Stimulated activated naive CD8-positive, alpha-beta T cell treated with anti-CD3 and anti-CD28 coated beads, Interleukin-15, Interleukin-2, amounts not matched to agents 100 ng/mL and 50 ng/mL, for 24 hours (primary cell): ENCODE measurements around the gene R3HCC1L.
A peak's percentile ranks its signal among the peaks of the same experiment; 100 is the strongest.

Experiments used
- H3K27ac Mint-ChIP-seq: one replicate; pipeline ENCODE4 v1.8.0; 2021; ENCODE audit warnings: mild to moderate bottlenecking, mixed read lengths
- H3K27me3 Mint-ChIP-seq: one replicate; pipeline ENCODE4 v1.8.0; 2021; ENCODE audit warnings: mixed read lengths
- H3K36me3 Mint-ChIP-seq: one replicate; pipeline ENCODE4 v1.8.0; 2021; ENCODE audit warnings: low read depth, mixed read lengths
- H3K4me1 Mint-ChIP-seq: one replicate; pipeline ENCODE4 v1.8.0; 2021; ENCODE audit warnings: low read depth, mixed read lengths
- H3K4me3 Mint-ChIP-seq: one replicate; pipeline ENCODE4 v1.8.0; 2021; ENCODE audit warnings: mild to moderate bottlenecking, mixed read lengths
- H3K9me3 Mint-ChIP-seq: one replicate; pipeline ENCODE4 v1.8.0; 2021; ENCODE audit warnings: mixed read lengths

Gene R3HCC1L

GRCh38 chr10:98260752-98261151, 126.3 kb downstream of the R3HCC1L start:
- Mint-ChIP-seq H3K4me1 (no peaks in the 10 kb centered on the region), H3K9me3 (no peaks in the 10 kb centered on the region), H3K27ac (no peak overlapping the region), H3K27me3 (no peaks in the 10 kb centered on the region), H3K4me3 (no peak overlapping the region), H3K36me3 (peaks cover 7% of the 10 kb centered on the region)

- Mint-ChIP-seq H3K4me3 (no peak overlapping the region), H3K4me1 (no peaks in the 10 kb centered on the region), H3K27ac (no peak overlapping the region), H3K9me3 (no peaks in the 10 kb centered on the region), H3K36me3 (no peaks in the 10 kb centered on the region), H3K27me3 (peaks cover 1% of the 10 kb centered on the region)
Measured at GRCh38 chr10:98261436-98262277, 127.2 kb downstream of the R3HCC1L start.

- peaks cover 7% of the 10 kb centered on the region for H3K27me3 Mint-ChIP-seq
- no peak overlapping the region for H3K27ac Mint-ChIP-seq
- H3K36me3 Mint-ChIP-seq, result no peaks in the 10 kb centered on the region
Measured at GRCh38 chr10:98262571-98262970, 128.1 kb downstream of the R3HCC1L start.

GRCh38 chr10:98263088-98263487, 128.6 kb downstream of the R3HCC1L start:
- Mint-ChIP-seq H3K27me3 (peaks cover 10% of the 10 kb centered on the region), H3K36me3 (no peaks in the 10 kb centered on the region), H3K27ac (no peak overlapping the region), H3K4me1 (no peaks in the 10 kb centered on the region), H3K4me3 (no peak overlapping the region), H3K9me3 (no peaks in the 10 kb centered on the region)

More at GRCh38 chr10:98262571-98262970, 128.1 kb downstream of the R3HCC1L start:
- no peaks in the 10 kb centered on the region for H3K4me1 Mint-ChIP-seq
- no peaks in the 10 kb centered on the region for H3K9me3 Mint-ChIP-seq
- H3K4me3 Mint-ChIP-seq, result no peak overlapping the region

GRCh38 chr10:98264378-98265065, 130.1 kb downstream of the R3HCC1L start:
- peaks cover 16% of the 10 kb centered on the region for H3K27me3 Mint-ChIP-seq
- H3K9me3 Mint-ChIP-seq, result no peaks in the 10 kb centered on the region
- H3K27ac Mint-ChIP-seq, result no peak overlapping the region
- H3K36me3 Mint-ChIP-seq, result no peaks in the 10 kb centered on the region
- H3K4me3 Mint-ChIP-seq, result no peak overlapping the region
- H3K4me1 Mint-ChIP-seq, result no peaks in the 10 kb centered on the region

GRCh38 chr10:98265403-98266378, 131.2 kb downstream of the R3HCC1L start:
- Mint-ChIP-seq H3K9me3 (no peaks in the 10 kb centered on the region), H3K4me1 (no peaks in the 10 kb centered on the region), H3K4me3 (no peak overlapping the region), H3K27me3 (peaks cover 26% of the 10 kb centered on the region), H3K36me3 (no peaks in the 10 kb centered on the region), H3K27ac (no peak overlapping the region)

- Mint-ChIP-seq H3K4me1 (no peaks in the 10 kb centered on the region), H3K27ac (no peak overlapping the region)
Measured at GRCh38 chr10:98266647-98267046, 132.2 kb downstream of the R3HCC1L start.

GRCh38 chr10:98267069-98267893, 132.8 kb downstream of the R3HCC1L start:
- Mint-ChIP-seq H3K4me3 (peak overlapping the region; percentile 48), H3K4me1 (no peaks in the 10 kb centered on the region), H3K27ac (no peak overlapping the region), H3K36me3 (no peaks in the 10 kb centered on the region), H3K9me3 (no peaks in the 10 kb centered on the region), H3K27me3 (peaks cover 32% of the 10 kb centered on the region)

More at GRCh38 chr10:98266647-98267046, 132.2 kb downstream of the R3HCC1L start:
- H3K4me3 Mint-ChIP-seq, result no peak overlapping the region
- H3K9me3 Mint-ChIP-seq, result no peaks in the 10 kb centered on the region
- H3K36me3 Mint-ChIP-seq, result no peaks in the 10 kb centered on the region
- peaks cover 30% of the 10 kb centered on the region for H3K27me3 Mint-ChIP-seq

GRCh38 chr10:98267894-98268693, 133.6 kb downstream of the R3HCC1L start, which contains the start of gene LOXL4:
Gene LOXL4, minus strand, starts transcription at chr10:98268194. Its CDS starts 5,175 bp downstream, at chr10:98263019.
- Mint-ChIP-seq H3K27ac (no peak within 1 kb of the TSS), H3K9me3 (no peaks in the 10 kb centered on the region), H3K4me1 (no peaks in the 10 kb centered on the region), H3K4me3 (peak within 1 kb of the TSS; percentile 60), H3K27me3 (peaks cover 32% of the 10 kb centered on the region), H3K36me3 (no peaks in the 10 kb centered on the region)

- Mint-ChIP-seq H3K36me3 (no peaks in the 10 kb centered on the region), H3K27ac (no peak overlapping the region), H3K27me3 (peaks cover 32% of the 10 kb centered on the region), H3K9me3 (no peaks in the 10 kb centered on the region), H3K4me1 (no peaks in the 10 kb centered on the region), H3K4me3 (peak overlapping the region; percentile 60)
Measured at GRCh38 chr10:98268694-98269431, 134.4 kb downstream of the R3HCC1L start.

- no peaks in the 10 kb centered on the region for H3K4me1 Mint-ChIP-seq
- H3K27ac Mint-ChIP-seq, result no peak overlapping the region
- H3K36me3 Mint-ChIP-seq, result no peaks in the 10 kb centered on the region
- H3K27me3 Mint-ChIP-seq, result peaks cover 32% of the 10 kb centered on the region
- no peak overlapping the region for H3K4me3 Mint-ChIP-seq
- no peaks in the 10 kb centered on the region for H3K9me3 Mint-ChIP-seq
Measured at GRCh38 chr10:98269435-98269912, 135.0 kb downstream of the R3HCC1L start.

GRCh38 chr10:98270073-98270740, 135.8 kb downstream of the R3HCC1L start:
- H3K9me3 Mint-ChIP-seq, result no peaks in the 10 kb centered on the region
- no peaks in the 10 kb centered on the region for H3K36me3 Mint-ChIP-seq
- H3K27me3 Mint-ChIP-seq, result peaks cover 32% of the 10 kb centered on the region
- H3K27ac Mint-ChIP-seq, result no peak overlapping the region
- H3K4me1 Mint-ChIP-seq, result no peaks in the 10 kb centered on the region
- H3K4me3 Mint-ChIP-seq, result no peak overlapping the region
